ENCODE data around the gene CACNA1C. TPM values are rescaled to one million over a fixed set of nuclear protein-coding genes. Genes with fewer than 3 reads are reported as not detected.

CACNA1C gene
- total RNA-seq, 4 donors from 2014 or later, result 1.4 to 3.7 (median 2.2) TPM

- TF ChIP-seq POLR2A (IDR thresholded peaks at IDR 0.05), result no peak
- TF ChIP-seq POLR2AphosphoS5 (IDR thresholded peaks at IDR 0.05), result no peak
- no peak for TF ChIP-seq EP300 (IDR thresholded peaks at IDR 0.05)
- no peak for TF ChIP-seq CTCF (IDR thresholded peaks at IDR 0.05)
- peak in 1 of 2 donors; percentile 30 for DNase-seq (ENCODE audit: low spot score in 2 of 2)
- H3K4me1 ChIP-seq, result peaks cover 2% of the 10 kb centered on the region
Measured at GRCh38 chr12:2384533-2385351, 332.0 kb downstream of the CACNA1C start.

DNA sequence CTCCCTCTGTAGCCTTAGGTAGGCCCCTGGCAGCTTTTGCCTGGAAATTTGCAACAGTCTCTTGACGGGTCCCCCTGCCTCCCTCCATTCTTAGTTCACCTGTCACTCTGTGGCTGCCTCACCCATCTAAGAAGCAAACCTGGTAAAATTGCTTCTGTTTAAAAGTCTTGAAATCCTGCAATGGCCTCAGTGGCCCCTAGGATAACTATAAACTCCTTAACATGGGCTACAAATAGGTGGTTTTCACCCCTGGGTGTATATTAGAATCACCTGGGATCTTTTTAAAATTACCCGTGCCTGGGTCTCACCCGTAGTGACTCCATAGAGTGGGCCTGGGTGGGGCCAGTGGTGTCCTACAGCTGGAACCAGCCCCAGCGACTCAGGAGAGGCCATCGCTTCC lies 332.7 kb downstream of the CACNA1C start:
- Histone ChIP-seq H3K9me3 (no peaks in the 10 kb centered on the region), H3K4me1 (peaks cover 2% of the 10 kb centered on the region), H3K27me3 (no peaks in the 10 kb centered on the region), H3K27ac (no peak overlapping the region), H3K4me3 (no peak overlapping the region), H3K36me3 (no peaks in the 10 kb centered on the region)
- TF ChIP-seq EP300 (IDR thresholded peaks at IDR 0.05) (no peak), CTCF (IDR thresholded peaks at IDR 0.05) (no peak), POLR2A (IDR thresholded peaks at IDR 0.05) (no peak), POLR2AphosphoS5 (IDR thresholded peaks at IDR 0.05) (no peak)
- DNase-seq (ENCODE audit: low spot score in 2 of 2), result no peak
- 81% methylated on average over 5 of the region's 5 CpGs for WGBS

More at GRCh38 chr12:2384533-2385351, 332.0 kb downstream of the CACNA1C start:
- Histone ChIP-seq H3K36me3 (no peaks in the 10 kb centered on the region), H3K4me3 (no peak overlapping the region), H3K9me3 (no peaks in the 10 kb centered on the region), H3K27me3 (no peaks in the 10 kb centered on the region), H3K27ac (no peak overlapping the region)
- 63% methylated on average over 17 of the region's 17 CpGs for WGBS

DNA sequence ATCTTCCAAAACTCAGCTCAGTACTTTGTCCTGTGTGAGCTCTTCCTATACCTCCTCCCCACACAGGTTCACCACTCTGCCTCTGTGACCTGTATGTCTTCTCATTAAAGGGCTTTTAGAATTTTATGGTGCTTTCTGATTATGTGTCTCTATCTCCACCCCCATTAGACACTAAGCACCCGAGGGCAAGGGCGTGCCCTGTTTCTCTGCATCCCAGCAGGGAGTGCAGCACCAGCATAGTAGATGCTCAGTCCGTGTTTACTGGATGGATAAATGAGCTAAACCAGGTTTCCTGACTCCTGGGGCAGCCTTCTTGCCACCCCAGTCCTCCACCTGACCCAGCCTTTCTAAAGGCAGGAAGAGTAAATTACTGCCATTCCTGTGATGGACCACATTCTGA lies 333.8 kb downstream of the CACNA1C start:
- Histone ChIP-seq H3K27ac (no peak overlapping the region), H3K27me3 (no peaks in the 10 kb centered on the region), H3K4me1 (peaks cover 2% of the 10 kb centered on the region), H3K9me3 (no peaks in the 10 kb centered on the region), H3K4me3 (no peak overlapping the region), H3K36me3 (no peaks in the 10 kb centered on the region)
- WGBS, result 62% methylated on average over 3 of the region's 3 CpGs
- TF ChIP-seq POLR2AphosphoS5 (IDR thresholded peaks at IDR 0.05) (no peak), CTCF (IDR thresholded peaks at IDR 0.05) (no peak), POLR2A (IDR thresholded peaks at IDR 0.05) (no peak), EP300 (IDR thresholded peaks at IDR 0.05) (no peak)
- DNase-seq (ENCODE audit: low spot score in 2 of 2), result peak in 1 of 2 donors; percentile 22

DNA sequence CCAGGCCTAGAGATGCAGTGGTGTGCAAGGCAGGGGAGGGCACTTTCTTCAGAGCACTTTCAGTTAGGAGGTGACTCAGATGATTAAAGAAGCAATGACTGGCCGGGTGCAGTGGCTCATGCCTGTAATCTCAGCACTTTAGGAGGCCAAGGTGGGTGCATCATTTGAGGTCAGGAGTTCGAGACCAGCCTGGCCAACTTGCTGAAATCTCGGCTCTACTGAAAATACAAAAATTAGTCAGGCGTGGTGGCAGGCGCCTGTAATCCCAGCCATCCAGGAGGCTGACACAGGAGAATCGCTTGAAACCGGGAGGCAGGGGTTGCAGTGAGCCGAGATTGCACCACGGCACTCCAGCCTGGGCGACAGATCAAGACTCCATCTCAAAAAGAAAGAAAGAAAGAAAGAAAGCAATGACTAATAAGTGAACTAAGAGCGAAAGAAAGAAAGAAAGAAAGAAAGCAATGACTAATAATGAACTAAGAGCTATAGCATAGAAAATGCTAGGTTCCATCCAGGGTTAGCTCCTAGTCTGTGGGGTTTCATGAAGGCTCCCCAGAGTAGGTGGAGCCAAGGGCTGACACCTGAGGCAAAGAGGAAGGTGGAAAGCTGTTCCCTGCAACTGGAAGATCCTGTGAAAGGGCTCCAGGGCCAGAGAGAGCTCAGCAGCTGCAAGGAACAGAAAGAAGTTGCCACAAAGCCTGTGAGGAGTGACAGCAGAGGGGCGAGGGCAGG lies 334.5 kb downstream of the CACNA1C start:
- WGBS, result 90% methylated on average over 12 of the region's 12 CpGs
- no peaks in the 10 kb centered on the region for H3K27me3 ChIP-seq

GRCh38 chr12:2389079-2389790 lies 336.4 kb downstream of the CACNA1C start:
- Histone ChIP-seq H3K36me3 (no peaks in the 10 kb centered on the region), H3K9me3 (no peaks in the 10 kb centered on the region), H3K4me1 (no peaks in the 10 kb centered on the region), H3K27me3 (no peaks in the 10 kb centered on the region), H3K27ac (no peak overlapping the region), H3K4me3 (no peak overlapping the region)
- no peak for DNase-seq (ENCODE audit: low spot score in 2 of 2)
- no peak for TF ChIP-seq EP300 (IDR thresholded peaks at IDR 0.05)
- TF ChIP-seq POLR2AphosphoS5 (IDR thresholded peaks at IDR 0.05), result no peak
- no peak for TF ChIP-seq POLR2A (IDR thresholded peaks at IDR 0.05)
- TF ChIP-seq CTCF (IDR thresholded peaks at IDR 0.05), result no peak
- 77% methylated on average over 5 of the region's 5 CpGs for WGBS

More for the DNA sequence above, 334.5 kb downstream of the CACNA1C start:
- H3K9me3 ChIP-seq, result no peaks in the 10 kb centered on the region
- H3K27ac ChIP-seq, result no peak overlapping the region
- H3K36me3 ChIP-seq, result no peaks in the 10 kb centered on the region
- TF ChIP-seq POLR2AphosphoS5 (IDR thresholded peaks at IDR 0.05) (no peak), EP300 (IDR thresholded peaks at IDR 0.05) (no peak), POLR2A (IDR thresholded peaks at IDR 0.05) (no peak)
- H3K4me1 ChIP-seq, result peaks cover 2% of the 10 kb centered on the region
- no peak for DNase-seq (ENCODE audit: low spot score in 2 of 2)
- H3K4me3 ChIP-seq, result no peak overlapping the region

Measured in suprapubic skin (tissue), 4 donors.